H1 (cell line): ENCODE results near the gene HMG20A. TPM values are rescaled to one million over a fixed set of nuclear protein-coding genes. Genes with fewer than 3 reads are reported as not detected.

ENCODE experiments used
- polyA plus RNA-seq, 7 experiments: library from polyadenylated mRNA; depleted of rRNA in 3 of 7; stranded (reverse) in 5 of 7; unstranded in 2 of 7; fragments of >200 nt in 5 of 7; fragments of 200-250 nt in 2 of 7; gene quantifications; 1 replicate in 5 of 7; 2 replicates in 1 of 7; 4 replicates in 1 of 7; pipeline versions ENCODE4 v1.2.1 to v1.2.3, GENCODE V29; 2011 to 2013; ENCODE audit warnings: missing spikeins in 2 of 7, mixed read lengths in 2 of 7
- total RNA-seq: library from RNA; stranded (reverse); fragmentation: NEBNext Ultra II Directional; extraction: Animal tissue kit (Norgen Biotek cat#: 25700); gene quantifications from 2 replicates; pipeline ENCODE4 v1.2.1, GENCODE V29; 2021
- TF ChIP-seq, protein P1 (sequence below): fragments of 300-600 bp; sonication (generic); IDR thresholded peaks from 2 replicates; pipeline ENCODE4 v1.7.1; 2012; ENCODE audit warnings: low read length, moderate library complexity, mild to moderate bottlenecking, inconsistent platforms; ENCODE audit not compliant: insufficient replicate concordance

HMG20A gene
- total and polyA plus RNA-seq, 2 of the 8 experiments (the other 6 are each of a cell fraction or from before 2014, with no cell fraction given): 52.1 to 59.7 TPM

GRCh38 chr15:77530576-77530975 is 109.9 kb downstream of the HMG20A start (continued):
- TF ChIP-seq, protein P1, sequence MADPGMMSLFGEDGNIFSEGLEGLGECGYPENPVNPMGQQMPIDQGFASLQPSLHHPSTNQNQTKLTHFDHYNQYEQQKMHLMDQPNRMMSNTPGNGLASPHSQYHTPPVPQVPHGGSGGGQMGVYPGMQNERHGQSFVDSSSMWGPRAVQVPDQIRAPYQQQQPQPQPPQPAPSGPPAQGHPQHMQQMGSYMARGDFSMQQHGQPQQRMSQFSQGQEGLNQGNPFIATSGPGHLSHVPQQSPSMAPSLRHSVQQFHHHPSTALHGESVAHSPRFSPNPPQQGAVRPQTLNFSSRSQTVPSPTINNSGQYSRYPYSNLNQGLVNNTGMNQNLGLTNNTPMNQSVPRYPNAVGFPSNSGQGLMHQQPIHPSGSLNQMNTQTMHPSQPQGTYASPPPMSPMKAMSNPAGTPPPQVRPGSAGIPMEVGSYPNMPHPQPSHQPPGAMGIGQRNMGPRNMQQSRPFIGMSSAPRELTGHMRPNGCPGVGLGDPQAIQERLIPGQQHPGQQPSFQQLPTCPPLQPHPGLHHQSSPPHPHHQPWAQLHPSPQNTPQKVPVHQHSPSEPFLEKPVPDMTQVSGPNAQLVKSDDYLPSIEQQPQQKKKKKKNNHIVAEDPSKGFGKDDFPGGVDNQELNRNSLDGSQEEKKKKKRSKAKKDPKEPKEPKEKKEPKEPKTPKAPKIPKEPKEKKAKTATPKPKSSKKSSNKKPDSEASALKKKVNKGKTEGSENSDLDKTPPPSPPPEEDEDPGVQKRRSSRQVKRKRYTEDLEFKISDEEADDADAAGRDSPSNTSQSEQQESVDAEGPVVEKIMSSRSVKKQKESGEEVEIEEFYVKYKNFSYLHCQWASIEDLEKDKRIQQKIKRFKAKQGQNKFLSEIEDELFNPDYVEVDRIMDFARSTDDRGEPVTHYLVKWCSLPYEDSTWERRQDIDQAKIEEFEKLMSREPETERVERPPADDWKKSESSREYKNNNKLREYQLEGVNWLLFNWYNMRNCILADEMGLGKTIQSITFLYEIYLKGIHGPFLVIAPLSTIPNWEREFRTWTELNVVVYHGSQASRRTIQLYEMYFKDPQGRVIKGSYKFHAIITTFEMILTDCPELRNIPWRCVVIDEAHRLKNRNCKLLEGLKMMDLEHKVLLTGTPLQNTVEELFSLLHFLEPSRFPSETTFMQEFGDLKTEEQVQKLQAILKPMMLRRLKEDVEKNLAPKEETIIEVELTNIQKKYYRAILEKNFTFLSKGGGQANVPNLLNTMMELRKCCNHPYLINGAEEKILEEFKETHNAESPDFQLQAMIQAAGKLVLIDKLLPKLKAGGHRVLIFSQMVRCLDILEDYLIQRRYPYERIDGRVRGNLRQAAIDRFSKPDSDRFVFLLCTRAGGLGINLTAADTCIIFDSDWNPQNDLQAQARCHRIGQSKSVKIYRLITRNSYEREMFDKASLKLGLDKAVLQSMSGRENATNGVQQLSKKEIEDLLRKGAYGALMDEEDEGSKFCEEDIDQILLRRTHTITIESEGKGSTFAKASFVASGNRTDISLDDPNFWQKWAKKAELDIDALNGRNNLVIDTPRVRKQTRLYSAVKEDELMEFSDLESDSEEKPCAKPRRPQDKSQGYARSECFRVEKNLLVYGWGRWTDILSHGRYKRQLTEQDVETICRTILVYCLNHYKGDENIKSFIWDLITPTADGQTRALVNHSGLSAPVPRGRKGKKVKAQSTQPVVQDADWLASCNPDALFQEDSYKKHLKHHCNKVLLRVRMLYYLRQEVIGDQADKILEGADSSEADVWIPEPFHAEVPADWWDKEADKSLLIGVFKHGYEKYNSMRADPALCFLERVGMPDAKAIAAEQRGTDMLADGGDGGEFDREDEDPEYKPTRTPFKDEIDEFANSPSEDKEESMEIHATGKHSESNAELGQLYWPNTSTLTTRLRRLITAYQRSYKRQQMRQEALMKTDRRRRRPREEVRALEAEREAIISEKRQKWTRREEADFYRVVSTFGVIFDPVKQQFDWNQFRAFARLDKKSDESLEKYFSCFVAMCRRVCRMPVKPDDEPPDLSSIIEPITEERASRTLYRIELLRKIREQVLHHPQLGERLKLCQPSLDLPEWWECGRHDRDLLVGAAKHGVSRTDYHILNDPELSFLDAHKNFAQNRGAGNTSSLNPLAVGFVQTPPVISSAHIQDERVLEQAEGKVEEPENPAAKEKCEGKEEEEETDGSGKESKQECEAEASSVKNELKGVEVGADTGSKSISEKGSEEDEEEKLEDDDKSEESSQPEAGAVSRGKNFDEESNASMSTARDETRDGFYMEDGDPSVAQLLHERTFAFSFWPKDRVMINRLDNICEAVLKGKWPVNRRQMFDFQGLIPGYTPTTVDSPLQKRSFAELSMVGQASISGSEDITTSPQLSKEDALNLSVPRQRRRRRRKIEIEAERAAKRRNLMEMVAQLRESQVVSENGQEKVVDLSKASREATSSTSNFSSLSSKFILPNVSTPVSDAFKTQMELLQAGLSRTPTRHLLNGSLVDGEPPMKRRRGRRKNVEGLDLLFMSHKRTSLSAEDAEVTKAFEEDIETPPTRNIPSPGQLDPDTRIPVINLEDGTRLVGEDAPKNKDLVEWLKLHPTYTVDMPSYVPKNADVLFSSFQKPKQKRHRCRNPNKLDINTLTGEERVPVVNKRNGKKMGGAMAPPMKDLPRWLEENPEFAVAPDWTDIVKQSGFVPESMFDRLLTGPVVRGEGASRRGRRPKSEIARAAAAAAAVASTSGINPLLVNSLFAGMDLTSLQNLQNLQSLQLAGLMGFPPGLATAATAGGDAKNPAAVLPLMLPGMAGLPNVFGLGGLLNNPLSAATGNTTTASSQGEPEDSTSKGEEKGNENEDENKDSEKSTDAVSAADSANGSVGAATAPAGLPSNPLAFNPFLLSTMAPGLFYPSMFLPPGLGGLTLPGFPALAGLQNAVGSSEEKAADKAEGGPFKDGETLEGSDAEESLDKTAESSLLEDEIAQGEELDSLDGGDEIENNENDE: no peak
